ENCODE measurements around the gene TSC2.

The TSC2 gene

DNA sequence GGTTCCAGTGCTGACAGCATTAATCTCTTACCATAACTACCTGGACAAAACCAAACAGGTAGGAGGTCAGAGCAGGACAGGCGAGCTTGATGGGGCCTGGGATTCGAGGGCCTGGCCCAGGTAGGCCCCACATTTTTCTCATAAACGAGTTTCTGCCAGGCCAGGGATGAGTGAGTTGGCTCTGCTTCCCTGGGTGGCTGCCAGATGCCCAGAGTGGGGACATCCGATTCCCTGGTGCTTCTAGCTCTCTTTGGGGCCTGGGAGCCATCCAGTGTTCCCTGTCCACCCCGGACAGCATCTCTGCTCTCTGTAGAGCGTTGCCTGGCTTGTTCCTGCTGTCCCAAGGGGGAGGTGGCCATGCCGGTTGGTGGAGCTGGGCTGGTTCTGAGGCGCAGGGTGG is 25.1 kb downstream of the TSC2 start:
- no peak for DNase-seq

DNA sequence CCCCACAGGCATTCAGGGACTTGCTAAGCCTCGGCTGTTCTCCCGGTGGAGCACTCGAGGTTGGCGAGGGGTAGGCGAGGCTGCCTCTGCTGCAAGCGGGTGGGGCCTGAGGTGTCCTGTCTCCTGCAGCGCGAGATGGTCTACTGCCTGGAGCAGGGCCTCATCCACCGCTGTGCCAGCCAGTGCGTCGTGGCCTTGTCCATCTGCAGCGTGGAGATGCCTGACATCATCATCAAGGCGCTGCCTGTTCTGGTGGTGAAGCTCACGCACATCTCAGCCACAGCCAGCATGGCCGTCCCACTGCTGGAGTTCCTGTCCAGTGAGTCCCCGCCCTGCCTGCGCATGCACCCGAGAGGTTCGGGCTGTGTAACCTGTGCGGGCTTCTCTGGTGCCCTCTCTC is 26.3 kb downstream of the TSC2 start:
- DNase-seq: no peak

DNA sequence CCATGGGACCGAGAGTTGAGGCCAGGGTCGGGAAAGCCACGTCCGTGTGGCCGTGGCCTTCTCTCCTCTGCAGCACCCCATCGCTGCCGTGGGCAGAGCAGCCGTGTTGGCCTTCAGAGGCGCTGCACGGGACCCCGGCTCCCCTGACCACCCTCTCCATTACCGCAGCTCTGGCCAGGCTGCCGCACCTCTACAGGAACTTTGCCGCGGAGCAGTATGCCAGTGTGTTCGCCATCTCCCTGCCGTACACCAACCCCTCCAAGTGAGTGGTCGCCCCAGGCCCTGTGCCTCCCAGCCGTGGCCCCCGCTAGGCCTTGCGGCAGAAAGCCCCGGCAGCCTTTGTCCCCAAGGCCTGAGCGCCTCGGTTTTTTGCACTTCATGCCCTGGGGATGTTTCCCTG is 27.8 kb downstream of the TSC2 start:
- no peak for DNase-seq

DNA sequence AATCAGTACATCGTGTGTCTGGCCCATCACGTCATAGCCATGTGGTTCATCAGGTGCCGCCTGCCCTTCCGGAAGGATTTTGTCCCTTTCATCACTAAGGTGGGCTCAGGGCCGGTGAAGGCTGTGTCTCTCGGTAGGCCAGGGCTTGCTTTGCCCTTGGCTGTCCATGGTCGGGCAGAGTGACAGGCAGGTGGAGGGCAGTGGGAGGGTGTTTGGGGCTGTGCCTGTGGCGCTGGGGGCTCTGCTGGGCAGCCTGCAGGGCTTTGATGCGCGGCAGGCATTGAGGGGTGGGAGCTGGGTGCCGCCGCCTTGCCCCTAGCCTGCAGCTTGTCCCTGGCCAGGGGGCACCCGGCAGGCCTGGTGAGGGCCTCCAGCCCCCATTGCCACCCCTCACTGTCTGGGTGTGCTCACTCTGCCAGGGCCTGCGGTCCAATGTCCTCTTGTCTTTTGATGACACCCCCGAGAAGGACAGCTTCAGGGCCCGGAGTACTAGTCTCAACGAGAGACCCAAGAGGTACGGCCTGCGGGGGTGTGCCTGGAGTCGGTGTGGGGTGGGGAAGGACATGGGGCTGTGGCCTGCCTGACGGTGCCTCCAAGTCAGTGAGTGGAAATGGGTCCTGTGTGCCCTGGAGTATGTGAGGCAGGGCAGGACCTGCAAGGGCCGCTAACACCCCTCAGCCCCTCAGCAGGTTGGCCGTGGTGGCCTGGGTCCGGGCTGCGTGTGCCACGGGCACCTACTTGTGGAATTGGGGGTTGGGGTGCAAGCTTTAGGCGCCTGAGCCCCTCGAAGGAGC is 28.5 kb downstream of the TSC2 start:
- DNase-seq: no peak

DNA sequence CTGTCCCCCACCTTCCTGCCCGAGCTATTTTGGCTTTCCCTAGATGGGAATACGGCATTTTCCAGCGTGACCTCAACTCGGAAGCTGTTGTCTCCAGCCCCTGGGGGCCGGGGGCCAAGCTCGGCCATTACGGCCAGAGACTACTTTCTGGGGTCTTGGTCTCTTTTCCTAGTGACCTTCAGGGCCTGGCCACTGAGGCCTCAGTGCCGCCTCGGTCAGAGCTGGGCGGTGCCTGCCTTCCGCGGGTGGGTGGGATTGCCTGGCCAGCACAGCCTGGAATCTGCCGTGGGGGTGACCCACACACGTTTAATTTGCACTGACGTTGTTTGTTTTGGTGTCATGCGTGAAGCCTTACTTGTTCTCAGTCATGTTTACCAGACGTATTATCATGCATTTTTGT is 29.2 kb downstream of the TSC2 start:
- no peak for DNase-seq

DNA sequence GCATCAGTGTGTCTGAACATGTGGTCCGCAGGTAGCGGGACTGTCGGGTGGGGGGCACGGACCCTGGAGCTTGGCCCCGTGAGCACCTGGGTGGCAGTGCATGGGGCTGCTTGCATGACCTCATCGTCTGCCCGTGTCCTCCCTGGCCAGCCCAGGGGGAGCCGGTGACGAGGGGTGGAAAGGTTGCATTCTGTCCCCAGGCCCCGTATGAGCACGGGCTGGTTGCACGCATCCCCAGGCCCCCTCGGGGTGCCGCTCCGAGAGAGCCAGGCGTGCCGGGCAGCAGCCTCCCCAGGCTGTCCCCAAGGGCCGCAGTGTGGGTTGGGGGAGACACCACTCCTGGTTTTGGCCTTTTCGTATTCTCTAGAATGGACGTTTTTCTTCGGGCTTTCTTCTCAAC is 29.9 kb downstream of the TSC2 start:
- DNase-seq: no peak

DNA sequence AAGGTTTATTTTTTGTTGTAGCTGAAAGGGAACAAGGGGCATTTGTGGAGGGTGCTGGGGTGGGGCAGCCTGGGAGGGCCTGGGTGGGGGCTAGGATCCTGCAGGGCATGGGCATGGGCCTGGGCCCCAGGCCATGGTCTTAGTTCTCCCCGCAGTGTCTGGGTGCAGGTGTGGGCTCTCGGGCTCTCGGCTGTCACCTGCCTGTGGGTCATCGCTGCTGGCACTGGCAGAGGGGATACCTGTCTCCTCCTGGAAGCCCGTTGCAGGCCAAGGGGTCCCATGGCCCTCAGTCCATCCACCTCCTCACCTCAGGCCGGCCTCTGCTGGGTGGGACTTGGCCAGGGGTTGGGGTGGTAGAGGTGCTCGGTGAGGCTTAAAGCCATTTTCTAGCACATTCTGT is 30.3 kb downstream of the TSC2 start:
- no peak for DNase-seq

DNA sequence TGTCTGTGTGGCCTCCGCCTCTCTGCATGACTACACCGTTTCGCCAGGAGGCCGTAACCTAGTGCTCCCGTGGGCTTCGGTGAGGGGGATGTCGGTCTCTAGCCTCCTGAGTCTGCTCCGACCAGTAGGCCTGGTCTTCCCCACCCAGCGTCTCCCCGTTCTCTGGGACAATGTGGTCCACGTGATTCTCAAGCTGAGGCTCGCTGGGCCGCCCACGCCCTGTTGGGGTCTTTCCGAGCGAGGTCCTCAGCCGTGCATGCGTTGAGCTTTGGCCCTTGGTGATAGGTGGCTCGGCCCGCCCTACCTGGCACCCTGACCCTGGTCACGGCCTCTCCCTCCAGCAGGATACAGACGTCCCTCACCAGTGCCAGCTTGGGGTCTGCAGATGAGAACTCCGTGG is 30.9 kb downstream of the TSC2 start:
- no peak for DNase-seq

DNA sequence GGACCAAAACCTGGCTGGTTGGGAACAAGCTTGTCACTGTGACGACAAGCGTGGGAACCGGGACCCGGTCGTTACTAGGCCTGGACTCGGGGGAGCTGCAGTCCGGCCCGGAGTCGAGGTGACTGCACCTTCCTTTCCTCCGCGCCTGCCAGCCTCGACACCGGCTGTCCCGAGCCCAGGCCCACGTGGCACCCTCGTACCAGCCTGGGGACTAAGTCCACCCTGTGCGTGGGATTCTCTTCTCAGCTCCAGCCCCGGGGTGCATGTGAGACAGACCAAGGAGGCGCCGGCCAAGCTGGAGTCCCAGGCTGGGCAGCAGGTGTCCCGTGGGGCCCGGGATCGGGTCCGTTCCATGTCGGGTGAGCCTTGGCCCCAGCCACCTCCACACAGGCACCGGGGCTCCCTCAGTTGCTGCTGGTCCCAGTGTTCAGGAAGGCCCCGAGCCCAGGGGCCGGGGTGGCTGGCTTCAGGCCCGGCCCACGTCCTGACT is 31.6 kb downstream of the TSC2 start:
- no peak for DNase-seq

DNA sequence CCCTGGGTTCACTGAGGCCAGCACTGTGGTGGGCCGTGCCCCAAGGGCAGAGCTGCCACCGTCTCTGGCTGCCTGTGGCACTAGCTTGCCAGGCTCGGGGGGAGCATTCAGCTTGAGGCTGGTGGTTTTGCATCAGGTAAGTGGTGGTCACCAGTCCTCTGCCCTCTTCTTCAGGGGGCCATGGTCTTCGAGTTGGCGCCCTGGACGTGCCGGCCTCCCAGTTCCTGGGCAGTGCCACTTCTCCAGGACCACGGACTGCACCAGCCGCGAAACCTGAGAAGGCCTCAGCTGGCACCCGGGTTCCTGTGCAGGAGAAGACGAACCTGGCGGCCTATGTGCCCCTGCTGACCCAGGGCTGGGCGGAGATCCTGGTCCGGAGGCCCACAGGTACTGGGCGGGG is 32.2 kb downstream of the TSC2 start:
- DNase-seq: no peak

DNA sequence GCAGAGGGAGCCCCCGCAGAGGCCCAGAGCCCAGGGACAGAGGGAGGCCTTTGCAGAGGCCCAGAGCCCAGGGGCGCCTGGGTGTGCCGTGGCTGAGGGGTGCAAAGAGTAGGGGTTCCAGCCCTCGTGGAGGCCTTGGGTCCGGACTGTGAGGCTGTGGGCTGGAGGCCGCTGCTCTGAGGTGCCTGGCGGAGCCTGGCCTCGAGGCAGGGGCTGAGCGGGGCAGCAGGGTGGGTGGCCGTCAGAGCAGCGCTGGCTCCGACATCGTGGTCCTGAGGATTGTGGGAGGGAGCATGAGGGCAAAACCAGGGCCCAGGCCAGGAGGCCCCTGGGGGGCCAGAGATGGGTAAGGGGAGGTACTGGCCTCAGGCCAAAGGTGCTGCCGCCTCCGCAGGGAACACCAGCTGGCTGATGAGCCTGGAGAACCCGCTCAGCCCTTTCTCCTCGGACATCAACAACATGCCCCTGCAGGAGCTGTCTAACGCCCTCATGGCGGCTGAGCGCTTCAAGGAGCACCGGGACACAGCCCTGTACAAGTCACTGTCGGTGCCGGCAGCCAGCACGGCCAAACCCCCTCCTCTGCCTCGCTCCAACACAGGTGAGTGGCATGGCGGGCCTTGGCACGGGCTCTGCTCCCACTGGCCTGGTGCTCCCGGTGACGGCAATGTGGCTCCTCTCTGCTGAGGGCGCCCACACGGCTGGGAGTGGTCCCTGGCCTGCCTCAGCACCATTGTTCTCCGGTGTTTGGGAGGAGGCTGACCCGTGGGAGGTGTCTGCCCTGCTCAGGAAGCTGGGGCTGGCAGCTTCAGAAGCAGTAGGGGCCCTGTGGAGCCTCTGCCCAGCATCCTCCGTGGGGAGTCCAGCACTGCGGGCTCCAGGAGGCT is 33.7 kb downstream of the TSC2 start:
- DNase-seq: no peak

DNA sequence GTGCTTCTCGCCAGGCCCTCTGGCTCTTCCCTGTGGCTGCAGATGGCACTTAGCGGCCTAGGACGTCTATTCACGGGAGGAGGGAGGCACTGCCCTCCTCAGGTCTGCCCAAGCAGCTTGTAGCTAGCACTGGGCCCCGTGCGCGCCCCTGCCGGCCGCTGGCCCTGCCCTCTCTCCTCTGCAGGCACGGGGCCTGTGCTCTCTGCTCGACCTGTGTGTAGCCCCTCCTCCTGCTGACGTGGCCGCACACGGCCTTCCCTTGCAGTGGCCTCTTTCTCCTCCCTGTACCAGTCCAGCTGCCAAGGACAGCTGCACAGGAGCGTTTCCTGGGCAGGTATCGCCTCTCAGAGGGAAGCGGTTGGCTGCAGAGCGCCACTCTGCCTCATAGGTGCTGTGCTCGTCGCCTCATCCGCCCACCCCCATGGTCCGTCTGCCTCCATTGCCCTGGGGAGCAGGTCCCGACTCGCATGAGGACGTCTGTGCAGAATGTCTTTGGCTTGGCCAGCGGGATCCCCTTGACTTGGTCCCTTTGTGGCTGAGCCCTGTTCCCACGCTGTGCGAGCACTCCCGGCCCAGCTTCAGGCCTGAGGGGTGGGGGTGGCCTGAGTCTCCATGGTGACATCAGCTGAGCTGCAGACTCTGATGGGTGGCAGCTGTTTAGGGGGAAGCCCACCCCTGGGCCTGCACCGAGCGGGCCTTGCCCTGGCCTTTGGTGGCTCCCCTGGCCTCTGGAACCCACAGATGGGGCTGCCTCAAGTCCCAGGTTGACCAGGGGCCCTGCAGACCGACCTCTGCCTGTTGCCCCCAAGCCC is 34.6 kb downstream of the TSC2 start:
- DNase-seq: peak; percentile 44

DNA sequence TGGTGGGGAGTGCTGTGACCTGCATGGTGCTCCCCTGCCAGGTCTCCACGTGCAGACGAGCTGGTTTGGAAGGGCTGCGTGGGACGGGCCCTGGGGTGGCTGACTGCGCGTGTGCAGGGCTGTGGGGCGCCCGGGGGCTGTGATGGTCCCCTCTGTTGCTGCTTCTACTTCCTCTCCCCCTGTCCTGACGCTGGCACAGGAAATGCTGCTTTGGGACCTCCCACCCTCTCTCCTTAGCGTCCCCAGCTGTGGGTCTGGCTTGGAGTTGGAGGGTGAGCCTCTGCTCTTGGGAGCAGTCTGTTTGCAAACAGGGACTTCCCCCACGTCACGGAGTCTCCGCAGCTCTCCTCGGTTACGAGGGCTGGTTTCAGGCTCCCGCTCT is 35.2 kb downstream of the TSC2 start:
- DNase-seq: no peak

DNA sequence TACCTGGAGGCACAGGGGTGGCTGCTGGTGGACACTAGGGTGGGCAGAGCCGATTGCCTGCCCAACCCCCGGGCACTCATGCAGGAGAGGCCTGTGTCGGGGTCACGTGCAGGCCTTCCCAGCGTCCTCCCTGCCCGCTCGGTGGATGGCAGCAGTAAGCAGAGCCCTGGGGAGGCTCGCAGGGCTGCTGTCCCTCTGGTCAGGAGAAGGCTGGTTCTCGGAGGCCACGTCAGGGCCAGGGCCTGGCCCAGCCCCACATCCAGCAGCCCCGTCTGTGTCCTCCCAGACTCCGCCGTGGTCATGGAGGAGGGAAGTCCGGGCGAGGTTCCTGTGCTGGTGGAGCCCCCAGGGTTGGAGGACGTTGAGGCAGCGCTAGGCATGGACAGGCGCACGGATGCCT is 35.6 kb downstream of the TSC2 start:
- DNase-seq: no peak

DNA sequence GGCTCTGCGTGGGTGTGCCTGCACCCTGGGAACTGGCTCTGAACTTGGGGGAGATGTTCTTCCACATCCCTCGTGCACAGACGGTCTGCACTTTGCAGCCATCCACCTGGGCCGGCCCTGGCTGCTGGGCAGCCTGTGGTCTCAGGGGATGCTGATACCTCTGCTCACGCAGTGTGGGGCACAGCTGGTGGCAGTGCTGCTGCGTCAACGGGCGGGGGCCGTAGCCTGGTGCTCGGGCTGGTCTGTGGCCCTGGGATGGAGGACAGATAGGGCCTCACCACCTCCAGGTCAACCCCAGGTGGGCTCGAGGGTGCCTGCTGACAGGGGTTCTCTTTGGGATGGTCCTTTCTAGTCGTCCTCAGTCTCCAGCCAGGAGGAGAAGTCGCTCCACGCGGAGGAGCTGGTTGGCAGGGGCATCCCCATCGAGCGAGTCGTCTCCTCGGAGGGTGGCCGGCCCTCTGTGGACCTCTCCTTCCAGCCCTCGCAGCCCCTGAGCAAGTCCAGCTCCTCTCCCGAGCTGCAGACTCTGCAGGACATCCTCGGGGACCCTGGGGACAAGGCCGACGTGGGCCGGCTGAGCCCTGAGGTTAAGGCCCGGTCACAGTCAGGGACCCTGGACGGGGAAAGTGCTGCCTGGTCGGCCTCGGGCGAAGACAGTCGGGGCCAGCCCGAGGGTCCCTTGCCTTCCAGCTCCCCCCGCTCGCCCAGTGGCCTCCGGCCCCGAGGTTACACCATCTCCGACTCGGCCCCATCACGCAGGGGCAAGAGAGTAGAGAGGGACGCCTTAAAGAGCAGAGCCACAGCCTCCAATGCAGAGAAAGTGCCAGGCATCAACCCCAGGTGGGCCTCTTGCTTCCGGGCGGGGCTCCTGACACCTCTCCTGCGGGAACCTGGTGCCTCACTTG is 36.3 kb downstream of the TSC2 start:
- no peak for DNase-seq

DNA sequence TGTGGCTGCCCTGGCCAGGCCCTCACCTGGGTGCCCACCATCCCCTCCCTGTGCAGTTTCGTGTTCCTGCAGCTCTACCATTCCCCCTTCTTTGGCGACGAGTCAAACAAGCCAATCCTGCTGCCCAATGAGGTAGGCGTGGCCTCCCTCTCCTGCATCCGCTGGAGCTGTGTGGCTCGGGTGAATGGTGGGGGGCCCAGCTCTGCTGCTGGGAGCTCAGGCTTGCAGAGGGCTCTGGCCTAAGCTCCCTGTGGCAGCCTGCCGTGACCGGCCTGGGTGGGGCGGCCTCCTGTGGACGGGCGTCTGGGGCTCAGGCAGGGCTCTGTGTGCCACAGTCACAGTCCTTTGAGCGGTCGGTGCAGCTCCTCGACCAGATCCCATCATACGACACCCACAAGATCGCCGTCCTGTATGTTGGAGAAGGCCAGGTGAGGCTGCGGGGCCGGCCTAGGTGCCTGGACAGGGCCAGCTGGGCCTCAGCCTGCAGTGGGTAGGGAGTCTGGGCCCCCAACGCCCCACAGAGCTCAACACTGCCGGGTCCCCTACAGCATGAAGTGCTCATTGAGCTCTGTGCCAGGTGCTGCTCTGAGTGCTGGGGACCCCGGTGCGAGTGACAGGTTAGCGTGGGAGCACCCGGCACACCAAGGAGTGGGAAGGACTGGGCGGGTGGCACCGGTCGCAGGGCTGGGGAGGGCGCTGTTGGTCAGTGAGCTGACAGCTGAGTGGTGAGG is 37.3 kb downstream of the TSC2 start:
- DNase-seq: no peak

DNA sequence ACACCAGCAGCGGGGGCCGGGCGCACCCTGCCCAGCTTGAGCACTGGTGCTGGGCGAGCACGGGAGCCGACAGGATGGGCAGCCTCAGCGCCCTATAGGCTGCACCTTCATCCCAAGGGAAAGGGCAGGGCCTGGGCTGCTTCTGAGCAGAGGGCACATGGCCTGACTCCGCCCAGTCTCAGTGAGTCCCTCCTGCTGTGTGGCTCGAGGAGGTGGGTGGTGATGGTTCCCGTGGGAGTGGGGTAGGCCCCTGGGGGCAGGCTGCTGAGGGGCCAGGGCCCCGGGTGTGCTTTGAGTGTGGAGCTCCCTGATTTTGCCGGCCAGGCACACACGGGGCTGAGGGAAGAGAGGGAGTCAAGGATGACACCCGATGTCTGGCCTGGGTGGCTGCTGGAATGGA is 37.9 kb downstream of the TSC2 start:
- no peak for DNase-seq

DNA sequence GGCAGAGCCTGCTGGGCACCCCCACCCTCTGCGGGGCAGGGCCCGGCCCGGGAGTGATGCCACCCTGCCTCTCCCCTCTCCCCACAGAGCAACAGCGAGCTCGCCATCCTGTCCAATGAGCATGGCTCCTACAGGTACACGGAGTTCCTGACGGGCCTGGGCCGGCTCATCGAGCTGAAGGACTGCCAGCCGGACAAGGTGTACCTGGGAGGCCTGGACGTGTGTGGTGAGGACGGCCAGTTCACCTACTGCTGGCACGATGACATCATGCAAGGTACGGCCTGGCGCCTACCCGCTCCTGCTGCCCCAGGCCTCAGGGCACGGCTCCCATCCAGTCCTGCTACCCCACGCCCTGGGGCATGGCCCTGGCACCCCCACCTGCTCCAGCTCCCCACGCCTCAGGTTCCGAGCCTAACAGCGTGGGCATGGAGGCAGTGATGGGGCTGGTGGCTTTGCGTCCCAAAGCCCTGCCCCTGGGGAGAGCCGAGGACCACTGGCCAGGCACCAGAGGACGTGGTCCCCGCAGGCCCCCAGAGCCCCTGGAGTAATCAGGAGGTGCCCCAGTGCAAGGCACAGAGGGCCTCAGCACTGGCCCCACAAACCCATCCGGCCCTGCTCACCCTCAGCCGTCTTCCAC is 38.4 kb downstream of the TSC2 start:
- no peak for DNase-seq

DNA sequence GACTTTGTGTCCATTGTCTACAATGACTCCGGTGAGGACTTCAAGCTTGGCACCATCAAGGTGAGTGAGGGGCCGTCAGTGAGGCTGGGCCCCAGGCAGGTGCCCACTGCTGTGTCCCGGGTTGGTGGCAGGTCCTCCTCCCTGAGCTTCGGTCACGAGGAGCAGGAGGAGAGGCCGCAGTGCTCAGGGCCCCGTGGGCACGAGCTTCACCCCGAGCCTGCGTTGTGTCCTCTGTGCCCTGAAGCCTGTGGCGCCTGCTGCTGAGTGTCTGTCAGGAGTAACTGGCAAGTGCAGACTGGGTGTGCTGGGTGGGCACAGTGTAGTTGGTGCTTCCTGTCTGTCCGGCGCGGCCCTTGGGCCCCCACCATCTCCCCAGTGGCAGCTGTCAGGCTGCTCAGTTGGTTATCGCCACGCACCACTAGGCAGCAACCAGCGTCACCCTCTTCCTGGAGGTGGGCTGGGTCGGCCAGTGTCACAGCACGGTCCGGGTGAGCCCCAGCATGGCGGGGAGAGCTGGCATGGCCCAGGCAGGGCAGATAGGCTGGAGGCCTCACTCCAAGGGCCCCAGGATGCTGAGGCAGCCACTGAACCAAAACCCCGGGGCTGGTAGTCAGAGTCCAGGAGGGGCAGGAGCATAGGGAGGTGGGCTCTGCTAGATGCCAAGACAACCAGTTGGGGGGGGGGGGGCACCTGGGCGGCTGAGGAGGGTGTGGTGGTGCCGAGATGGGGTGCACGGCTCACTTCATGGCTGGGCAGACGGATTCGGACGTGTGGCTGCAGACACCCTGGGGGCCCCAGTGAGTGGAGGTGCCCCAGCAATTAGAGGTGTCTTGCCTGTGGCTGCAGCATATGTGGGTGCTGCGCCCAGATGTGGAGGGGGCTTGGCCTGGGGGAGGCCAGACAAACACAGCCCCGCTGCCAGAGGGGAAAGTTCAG is 39.3 kb downstream of the TSC2 start:
- DNase-seq: no peak
